Amygdala (tissue), 56 donors: ENCODE data around the gene SORL1.

Source experiments
- DNase-seq, 56 donors: peaks; one replicate each; lab custom pipeline; 2025; lab: John Stamatoyannopoulos, UW

Gene SORL1

DNA sequence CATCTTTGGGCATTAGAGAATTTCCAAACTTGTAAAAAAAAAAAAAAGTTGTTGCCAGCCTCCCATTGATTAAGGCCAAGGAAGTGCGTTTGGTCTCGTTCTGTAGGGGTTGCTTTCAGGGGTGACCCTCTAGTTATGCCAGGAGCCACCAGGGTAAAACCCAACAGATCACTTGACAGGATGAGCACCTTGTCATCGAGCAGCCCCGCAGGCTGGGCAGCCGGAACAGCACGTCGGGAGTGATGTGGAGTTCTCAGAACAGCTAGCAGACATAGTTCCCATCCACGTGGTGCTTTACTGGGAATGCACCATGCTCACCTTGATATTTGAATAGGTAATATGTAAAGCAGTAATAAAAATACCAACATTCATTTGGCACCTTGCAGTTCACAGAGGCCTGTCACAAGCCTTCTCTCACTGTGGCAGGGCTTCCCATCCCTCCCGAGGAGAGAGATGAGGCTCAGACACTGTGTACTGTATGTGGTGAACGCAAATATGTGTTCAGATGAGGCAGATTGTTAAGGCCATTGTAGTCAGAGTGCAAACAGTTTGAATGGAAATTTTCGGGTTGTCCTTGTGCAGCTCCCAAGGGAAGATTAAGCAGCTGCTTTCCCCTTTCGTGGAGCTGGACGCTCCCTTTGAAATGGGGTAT, 71.6 kb downstream of the SORL1 start:
- no peak for DNase-seq

DNA sequence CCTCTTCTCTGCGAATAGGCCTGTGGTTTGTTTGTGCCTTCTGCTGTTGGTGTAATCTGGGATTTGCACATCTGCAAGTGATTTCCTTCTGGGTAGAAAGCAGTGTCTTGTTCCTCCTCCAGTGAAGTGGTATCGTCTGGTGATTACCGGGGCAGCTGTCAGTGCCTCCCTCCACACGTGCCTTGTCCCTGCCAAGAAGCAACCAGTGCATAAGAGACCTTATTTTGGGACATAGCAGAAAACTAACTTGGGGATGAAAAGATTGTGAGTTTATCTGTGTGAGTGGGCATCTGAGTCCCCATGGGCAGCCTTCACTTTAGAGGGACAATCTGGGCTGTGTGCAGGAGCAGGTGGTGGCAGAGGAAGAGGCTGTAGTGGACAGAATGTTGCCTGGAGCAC, 72.1 kb downstream of the SORL1 start:
- peak in 6 of 56 donors; percentile 4 to 44 (median 15) for DNase-seq

DNA sequence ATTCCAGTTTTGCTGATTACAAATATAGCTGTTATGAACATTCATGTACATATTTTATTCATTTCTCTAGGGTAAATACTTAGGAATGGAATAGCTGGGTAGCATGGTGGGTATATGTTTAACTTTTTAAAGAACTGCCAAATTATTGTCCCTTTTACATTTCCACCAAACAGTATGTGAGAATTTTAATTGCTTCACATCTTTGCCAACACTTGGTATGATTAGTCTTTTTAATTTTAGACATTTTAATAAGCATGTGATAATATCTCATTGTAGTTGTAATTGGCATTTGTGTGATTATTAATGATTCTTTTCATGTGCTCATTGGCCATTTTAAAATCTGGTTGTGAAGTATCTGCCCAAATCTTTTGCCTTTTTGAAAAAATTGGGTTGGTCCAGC, 73.3 kb downstream of the SORL1 start:
- DNase-seq: no peak

GRCh38 chr11:121530257-121530656, 78.1 kb downstream of the SORL1 start:
- no peak for DNase-seq

GRCh38 chr11:121533601-121534000, 81.5 kb downstream of the SORL1 start:
- DNase-seq: no peak

DNA sequence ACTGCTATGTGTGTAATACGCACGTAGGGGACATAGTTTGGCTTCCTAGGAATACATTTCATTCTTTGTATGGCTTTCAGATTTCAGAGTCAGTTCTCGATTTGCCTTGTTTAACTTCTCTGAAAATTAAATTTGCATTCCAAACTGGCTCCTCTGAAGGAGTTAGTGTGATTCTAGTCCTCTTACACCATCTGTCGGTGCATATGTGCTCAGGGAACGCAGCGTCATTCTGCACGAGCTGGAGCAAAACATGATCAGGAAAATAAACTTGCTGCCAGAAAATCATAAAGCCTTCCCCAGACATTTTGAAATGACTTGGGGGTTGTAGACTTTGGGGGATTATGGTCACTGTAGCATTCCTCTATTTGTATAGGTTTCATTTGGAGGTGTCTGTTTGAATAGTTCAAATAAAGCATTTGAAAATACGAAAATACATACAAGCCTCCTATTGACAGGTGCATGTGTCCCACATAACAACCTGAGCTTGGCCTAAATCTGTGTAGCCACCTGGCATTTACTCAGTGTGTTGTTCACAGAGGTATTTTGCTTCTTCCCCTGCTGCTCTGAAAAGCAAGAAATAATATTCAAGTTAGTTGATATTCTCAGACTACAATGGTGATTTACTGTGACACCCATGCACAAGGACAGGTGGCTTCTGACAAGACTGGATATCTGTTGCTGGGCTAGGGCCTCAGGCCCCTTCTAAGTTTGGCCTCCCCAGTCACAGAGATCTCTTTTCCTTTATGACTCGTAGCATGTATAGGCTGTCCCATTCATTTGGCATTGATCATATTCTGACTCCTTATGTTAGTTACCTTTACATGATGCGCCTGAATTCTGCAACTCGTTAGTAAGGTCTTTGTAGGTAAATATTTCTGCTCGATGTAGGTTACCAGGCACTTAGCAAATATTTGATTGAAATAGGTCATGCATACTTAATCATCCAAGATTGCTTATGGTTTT, 82.3 kb downstream of the SORL1 start:
- peak in 24 of 56 donors; percentile 9 to 69 (median 32) for DNase-seq

- DNase-seq: no peak
These were observed 83.1 kb downstream of the SORL1 start for GRCh38 chr11:121535129-121535796.

DNA sequence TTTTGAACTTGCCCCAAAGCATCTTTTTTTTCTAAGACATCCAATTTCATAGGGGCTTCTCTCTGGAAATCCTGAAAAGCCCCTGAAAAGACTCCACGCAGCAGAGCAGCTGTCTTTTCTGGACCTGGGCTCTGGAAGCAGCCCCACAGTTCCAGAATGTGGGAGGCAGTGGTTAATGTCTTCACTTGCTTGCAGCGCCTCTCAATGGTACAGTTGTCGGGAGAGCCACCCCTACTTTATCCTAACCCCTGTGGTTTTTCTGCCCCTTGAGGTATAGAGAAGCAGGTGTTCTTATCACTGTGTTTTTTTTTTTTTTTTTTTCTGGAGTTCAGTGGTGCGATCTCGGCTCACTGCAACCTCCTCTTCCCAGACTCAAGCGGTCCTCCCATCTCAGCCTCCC, 84.0 kb downstream of the SORL1 start:
- no peak for DNase-seq

GRCh38 chr11:121538054-121538453, 85.9 kb downstream of the SORL1 start:
- DNase-seq: no peak

GRCh38 chr11:121539000-121539399, 86.9 kb downstream of the SORL1 start:
- DNase-seq: no peak

DNA sequence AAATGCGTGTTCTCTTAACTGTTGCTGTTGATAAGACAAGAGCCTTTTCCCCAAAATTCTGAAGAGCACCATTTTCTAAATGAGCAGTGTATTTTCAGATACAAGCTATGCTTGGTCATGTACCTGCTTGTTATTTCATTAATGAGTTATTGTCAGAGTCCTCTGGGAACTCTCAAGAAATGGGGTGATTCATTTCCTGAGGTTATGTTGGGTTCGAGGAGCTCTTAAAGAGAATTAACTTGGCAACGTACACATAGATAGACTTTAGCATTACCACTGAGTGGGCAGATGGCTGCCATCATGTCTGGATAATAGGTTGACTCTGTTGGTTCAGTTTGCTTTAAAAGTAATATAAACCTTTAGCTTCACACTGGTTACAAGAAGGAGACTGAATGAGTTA, 88.5 kb downstream of the SORL1 start:
- DNase-seq: no peak

DNA sequence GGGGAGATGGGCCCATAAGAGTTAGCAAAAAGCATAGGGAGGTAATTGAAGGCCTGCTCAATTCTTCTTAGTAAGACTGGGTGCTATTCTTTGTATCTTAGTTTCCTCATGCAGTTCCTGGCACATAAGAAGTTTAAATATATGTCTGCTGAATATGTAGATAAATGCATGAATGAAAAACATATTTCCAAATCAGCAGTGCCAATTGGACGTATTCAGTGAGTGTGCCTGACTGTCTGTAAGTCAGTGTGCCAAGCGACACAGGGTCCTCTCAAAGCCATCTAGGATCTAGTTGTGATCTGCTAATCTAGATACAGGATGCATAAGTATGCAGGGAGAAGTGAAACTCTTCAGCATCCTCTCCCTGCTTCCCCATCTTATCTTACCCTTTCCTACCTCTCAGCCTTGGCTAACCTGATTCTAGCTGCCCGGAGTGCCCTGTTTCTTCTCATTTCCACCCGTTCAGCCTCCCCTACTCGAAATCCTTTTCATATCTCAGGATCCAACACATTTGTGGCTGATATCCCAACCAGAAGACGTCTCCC, 91.8 kb downstream of the SORL1 start:
- no peak for DNase-seq

DNA sequence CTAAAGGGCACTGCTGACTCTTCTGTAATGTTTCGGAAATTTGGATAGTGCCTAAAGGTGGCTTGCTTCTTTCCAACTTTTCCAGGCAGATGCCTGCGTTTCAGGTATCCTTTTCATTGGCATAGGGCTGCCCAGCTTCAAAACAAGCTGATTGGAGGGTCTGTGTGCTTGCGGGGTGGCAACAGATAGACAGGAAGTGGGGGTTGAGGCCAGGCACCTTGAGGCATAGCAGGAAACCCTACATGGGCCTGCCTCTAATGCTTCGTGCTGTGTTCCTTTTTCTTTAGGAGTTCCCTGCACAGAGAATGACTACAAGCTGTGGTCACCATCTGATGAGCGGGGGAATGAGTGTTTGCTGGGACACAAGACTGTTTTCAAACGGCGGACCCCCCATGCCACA, 92.8 kb downstream of the SORL1 start:
- DNase-seq: no peak

GRCh38 chr11:121547574-121547973, 95.5 kb downstream of the SORL1 start:
- DNase-seq: no peak

DNA sequence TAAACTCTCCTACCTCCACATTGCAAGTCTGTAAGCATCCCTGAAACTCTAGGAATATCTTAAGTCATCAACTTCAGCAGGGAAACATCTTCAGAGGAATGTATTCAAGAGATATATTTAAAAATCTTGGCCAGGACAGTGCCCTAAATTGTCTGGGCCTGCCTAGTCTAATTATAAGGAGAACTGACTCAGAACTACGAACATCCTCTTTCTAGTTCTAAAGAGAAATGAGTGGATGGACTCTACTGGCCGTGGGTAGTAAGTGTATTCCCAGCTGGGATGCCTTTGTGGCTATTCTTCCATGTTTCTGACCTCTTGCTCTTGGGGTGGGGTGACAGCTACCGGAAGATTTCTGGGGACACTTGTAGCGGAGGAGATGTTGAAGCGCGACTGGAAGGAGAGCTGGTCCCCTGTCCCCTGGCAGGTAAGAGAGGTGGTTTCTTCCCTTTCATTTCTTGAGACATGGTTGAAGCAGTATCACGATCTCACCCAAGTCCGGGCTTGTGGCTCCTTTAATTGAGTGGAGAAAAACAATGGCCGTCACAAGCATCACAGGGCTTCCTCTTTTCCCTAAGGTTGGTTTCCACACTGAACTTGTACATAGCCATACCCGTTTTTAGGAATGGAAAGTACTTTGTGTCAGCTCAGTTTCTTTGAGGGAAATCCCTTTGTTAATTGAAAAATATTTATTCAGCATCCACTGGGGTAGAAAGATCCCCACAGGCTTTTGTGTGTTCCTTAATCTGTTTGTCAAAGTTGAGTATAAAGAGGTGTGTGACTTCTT, 98.3 kb downstream of the SORL1 start:
- no peak for DNase-seq

DNA sequence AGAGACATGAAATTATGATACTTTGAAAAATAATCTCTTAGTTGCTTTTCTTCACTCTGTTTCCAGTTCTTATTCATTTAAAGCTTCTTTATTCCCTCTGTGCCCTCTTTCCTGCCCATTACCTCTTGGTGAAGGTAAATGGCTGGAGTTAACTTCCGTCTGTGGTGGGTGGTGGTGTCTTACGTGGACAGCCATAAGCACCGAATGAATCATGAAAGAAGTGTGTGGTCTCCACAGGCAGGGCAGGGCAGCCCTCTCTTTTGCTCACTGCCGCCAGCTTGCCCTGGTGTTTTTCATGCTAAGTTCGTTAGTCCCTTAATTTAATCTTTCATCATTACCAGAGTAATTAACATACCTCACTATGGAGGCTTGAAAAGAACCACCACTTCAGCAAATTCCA, 99.3 kb downstream of the SORL1 start:
- no peak for DNase-seq

GRCh38 chr11:121552154-121552553, 100.0 kb downstream of the SORL1 start:
- no peak for DNase-seq

DNA sequence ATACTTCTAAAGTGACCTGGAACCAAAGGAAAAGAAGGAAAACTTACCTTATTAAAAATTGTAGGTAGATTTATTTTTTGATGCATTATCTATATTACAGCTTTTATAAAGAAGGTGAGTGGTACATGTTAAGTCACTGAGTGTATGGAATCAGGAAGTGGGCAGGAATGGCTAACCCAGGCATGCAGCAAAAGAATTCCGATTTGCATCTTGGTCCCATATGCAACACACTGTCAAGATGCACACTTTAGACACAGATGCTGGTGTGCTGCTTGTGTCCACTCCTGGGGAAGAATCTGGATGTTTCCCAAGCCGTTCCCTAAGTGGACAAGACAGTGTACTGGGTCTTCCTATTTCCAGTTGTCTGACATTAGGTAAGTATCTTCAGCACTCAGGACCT, 100.5 kb downstream of the SORL1 start:
- DNase-seq: no peak

- peak in 1 of 56 donors; percentile 28 for DNase-seq
These were observed 101.3 kb downstream of the SORL1 start for GRCh38 chr11:121553389-121553788.

DNA sequence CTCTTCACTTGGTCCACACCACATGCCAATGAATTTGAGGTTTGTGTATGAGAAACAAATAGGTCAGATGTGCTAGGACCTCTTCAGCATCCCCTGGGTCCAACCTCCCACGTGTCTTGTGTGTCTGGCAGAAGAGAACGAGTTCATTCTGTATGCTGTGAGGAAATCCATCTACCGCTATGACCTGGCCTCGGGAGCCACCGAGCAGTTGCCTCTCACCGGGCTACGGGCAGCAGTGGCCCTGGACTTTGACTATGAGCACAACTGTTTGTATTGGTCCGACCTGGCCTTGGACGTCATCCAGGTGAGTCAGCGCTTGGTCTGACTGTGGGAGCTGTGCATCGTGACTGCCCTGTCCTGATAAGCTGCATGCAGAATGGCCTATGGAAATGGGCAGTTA, 101.7 kb downstream of the SORL1 start:
- no peak for DNase-seq
